ENCODE data around the gene SLC6A13. TPM values are rescaled to one million over a fixed set of nuclear protein-coding genes. Genes with fewer than 3 reads are reported as not detected.

SLC6A13 gene
- polyA plus RNA-seq, 1 experiment = not detected

DNA sequence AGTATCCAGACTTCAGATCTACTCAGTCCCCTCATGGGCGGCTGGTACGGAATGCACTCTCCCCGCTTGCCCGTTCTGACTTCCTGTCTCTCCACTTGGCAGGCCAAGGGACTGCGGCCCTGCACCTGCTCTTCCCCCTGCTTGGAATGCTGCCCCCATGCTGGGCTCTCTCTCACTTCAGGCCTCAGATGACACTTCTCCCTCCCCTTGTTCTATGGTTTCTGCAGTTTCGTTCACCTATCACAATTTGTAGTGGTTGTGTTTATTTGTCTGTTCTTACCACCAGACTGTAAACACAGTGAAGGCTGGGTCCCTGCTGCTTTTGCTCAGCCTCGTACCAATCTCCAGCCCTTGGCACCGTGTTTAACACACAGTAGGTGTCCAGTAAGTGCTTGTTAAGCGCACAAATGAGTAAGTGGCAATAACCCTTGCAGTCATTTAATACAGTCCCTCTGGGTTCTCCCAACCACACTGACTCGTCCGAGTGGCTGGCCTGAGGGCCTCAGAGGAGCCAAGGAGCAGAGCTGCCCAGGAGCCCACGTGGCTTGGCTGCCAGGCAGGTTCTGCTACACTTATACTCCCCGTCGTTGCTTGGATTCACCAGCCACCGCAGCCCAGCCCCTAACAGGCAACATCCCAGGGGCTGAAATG, 60.4 kb downstream of the SLC6A13 start:
- Histone ChIP-seq H3K9me3 (ENCODE audit: control insufficient read depth, insufficient read depth, low read length) (no peaks in the 10 kb centered on the region; the same call in 1 of the 2 replicates), H3K4me3 (ENCODE audit: low read depth, low read length) (no peak overlapping the region), H3K27me3 (ENCODE audit: control insufficient read depth, insufficient read depth, low read length) (peaks cover 63% of the 10 kb centered on the region), H3K27ac (ENCODE audit: low read depth, low read length) (no peak overlapping the region)
- CTCF ChIA-PET = no interaction called here
- DNase-seq (ENCODE audit: low read depth, low spot score) = no peak
- TF ChIP-seq, protein P1, sequence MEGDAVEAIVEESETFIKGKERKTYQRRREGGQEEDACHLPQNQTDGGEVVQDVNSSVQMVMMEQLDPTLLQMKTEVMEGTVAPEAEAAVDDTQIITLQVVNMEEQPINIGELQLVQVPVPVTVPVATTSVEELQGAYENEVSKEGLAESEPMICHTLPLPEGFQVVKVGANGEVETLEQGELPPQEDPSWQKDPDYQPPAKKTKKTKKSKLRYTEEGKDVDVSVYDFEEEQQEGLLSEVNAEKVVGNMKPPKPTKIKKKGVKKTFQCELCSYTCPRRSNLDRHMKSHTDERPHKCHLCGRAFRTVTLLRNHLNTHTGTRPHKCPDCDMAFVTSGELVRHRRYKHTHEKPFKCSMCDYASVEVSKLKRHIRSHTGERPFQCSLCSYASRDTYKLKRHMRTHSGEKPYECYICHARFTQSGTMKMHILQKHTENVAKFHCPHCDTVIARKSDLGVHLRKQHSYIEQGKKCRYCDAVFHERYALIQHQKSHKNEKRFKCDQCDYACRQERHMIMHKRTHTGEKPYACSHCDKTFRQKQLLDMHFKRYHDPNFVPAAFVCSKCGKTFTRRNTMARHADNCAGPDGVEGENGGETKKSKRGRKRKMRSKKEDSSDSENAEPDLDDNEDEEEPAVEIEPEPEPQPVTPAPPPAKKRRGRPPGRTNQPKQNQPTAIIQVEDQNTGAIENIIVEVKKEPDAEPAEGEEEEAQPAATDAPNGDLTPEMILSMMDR (IDR thresholded peaks at IDR 0.05; ENCODE audit: low read depth, low read length) = no peak
- POLR2A ChIA-PET = no interaction called here

DNA sequence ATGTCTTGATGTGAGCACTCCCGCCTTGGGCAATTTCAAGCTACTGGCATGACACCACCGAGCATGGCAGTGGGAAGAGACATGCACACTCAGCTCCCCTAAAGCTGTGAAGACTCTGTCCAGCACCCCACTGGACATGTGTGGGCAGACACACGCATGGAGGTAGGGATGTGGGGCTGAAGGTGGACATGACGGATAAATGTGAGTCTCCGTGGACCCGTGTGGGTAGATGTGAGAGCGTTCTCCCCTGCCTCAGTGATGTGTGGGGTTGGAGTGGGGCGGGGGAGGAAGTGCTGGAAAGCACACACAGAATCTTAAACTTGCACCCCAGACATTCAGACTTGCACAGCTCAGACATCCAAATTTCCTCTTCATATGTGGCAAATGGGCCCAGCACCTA, 61.3 kb downstream of the SLC6A13 start:
- peaks cover 60% of the 10 kb centered on the region for H3K27me3 ChIP-seq (ENCODE audit: control insufficient read depth, insufficient read depth, low read length)
- DNase-seq (ENCODE audit: low read depth, low spot score) = no peak
- POLR2A ChIA-PET = no interaction called here

DNA sequence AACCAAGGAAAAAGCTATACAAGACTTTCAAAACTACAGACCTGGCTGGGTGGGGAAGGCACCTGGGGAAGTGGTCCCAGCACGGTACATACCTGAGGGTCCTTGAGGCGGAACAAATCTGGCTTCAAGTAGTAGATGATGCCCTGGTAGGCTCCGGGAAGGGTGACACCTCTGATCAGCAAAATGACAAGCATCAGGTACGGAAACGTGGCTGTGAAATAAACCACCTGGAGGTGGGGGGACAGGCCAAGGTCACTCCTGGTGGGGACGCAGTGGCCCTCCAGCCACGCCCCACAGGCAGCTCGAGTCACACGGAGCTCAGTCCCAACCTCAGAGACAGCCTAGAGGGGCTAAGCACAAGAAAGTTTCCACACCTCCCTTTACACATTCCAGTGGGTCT, 63.9 kb downstream of the SLC6A13 start:
- Histone ChIP-seq H3K4me3 (ENCODE audit: low read depth, low read length) (no peak overlapping the region), H3K27ac (ENCODE audit: low read depth, low read length) (no peak overlapping the region), H3K27me3 (ENCODE audit: control insufficient read depth, insufficient read depth, low read length) (peaks cover 59% of the 10 kb centered on the region), H3K9me3 (ENCODE audit: control insufficient read depth, insufficient read depth, low read length) (peaks cover 5% of the 10 kb centered on the region; the same call in 1 of the 2 replicates)
- CTCF ChIA-PET = interaction anchor here (1.5 kb wide), 1 partner anchor 9 kb away, joined by 3 read pairs; no protein-coding TSS in a partner anchor
- DNase-seq (ENCODE audit: low read depth, low spot score) = no peak
- TF ChIP-seq, protein P1 (IDR thresholded peaks at IDR 0.05; ENCODE audit: low read depth, low read length) = no peak
- POLR2A ChIA-PET = interaction anchor here (0.6 kb wide), 1 partner anchor 11 kb away, joined by 3 read pairs; no protein-coding TSS in a partner anchor

More for the DNA sequence above, 61.3 kb downstream of the SLC6A13 start:
- H3K4me3 ChIP-seq (ENCODE audit: low read depth, low read length) = no peak overlapping the region
- TF ChIP-seq, protein P1 (IDR thresholded peaks at IDR 0.05; ENCODE audit: low read depth, low read length) = no peak
- H3K27ac ChIP-seq (ENCODE audit: low read depth, low read length) = no peak overlapping the region
- CTCF ChIA-PET = no interaction called here
- H3K9me3 ChIP-seq (ENCODE audit: control insufficient read depth, insufficient read depth, low read length) = peaks cover 4% of the 10 kb centered on the region; the same call in 1 of the 2 replicates

DNA sequence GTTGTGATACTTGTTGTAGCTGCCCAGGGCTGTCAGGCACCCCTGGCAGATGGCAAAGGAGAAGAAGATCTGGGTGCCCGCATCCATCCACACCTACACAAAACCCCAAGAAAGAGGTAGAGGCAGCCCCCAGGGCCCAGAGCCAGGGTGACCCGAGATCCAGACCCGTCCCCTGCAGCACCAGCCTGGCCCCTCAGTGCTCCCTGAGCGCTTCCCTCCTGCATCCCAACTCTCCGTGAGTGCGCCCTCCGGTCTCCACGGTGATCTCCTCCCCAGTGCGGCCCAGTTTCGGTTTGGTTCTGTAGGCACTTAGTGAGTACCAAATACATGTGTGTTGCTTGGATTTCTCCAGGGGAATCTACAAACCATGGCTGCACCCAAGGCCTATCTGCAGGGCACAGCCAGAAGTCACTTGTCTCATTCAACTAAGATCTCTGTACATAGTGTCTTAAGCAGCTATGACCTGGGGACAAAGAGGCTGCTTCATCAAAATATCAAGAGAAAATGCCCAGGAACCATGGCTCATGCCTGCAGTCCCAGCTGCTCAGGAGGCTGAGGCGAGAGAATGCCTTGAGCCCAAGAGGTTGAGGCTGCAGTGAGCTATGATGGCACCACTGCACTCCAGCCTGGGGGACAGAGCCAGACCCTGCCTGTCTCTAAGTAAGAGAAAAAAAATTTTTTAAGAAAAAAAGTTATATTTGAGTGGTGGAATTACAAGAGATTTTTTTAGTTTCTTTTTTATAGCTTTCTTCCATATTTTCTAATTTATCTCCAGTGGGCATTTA, 64.5 kb downstream of the SLC6A13 start:
- Histone ChIP-seq H3K9me3 (ENCODE audit: control insufficient read depth, insufficient read depth, low read length) (peaks cover 5% of the 10 kb centered on the region; the same call in 1 of the 2 replicates), H3K27me3 (ENCODE audit: control insufficient read depth, insufficient read depth, low read length) (peaks cover 65% of the 10 kb centered on the region), H3K27ac (ENCODE audit: low read depth, low read length) (no peak overlapping the region), H3K4me3 (ENCODE audit: low read depth, low read length) (no peak overlapping the region)
- ChIA-PET CTCF (no interaction called here), POLR2A (interaction anchor here (0.6 kb wide), 1 partner anchor 11 kb away, joined by 3 read pairs; no protein-coding TSS in a partner anchor)
- TF ChIP-seq, protein P1 (IDR thresholded peaks at IDR 0.05; ENCODE audit: low read depth, low read length) = no peak
- no peak for DNase-seq (ENCODE audit: low read depth, low spot score)

DNA sequence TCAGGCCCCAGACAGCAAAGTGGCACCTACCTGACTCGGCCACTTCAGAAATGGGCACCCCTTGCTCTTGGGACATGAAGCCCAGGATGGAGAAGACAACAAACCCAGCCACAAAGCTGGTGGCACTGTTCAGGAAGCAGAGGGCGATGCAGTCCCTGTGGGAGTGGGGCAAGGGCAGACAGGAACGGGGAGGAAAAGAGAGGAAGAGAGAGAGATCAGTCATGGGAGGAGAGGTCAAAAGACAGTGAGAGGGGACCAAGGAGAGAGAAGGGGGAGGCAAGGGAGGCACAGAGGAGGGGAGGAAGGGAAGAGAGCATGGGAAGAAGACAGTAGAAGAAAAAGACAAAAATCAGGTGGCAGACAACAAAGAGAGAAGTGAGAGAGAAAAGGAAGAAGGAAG, 65.3 kb downstream of the SLC6A13 start:
- no peak for DNase-seq (ENCODE audit: low read depth, low spot score)
- Histone ChIP-seq H3K27me3 (ENCODE audit: control insufficient read depth, insufficient read depth, low read length) (peaks cover 63% of the 10 kb centered on the region), H3K9me3 (ENCODE audit: control insufficient read depth, insufficient read depth, low read length) (peaks cover 5% of the 10 kb centered on the region; the same call in 1 of the 2 replicates), H3K27ac (ENCODE audit: low read depth, low read length) (no peak overlapping the region), H3K4me3 (ENCODE audit: low read depth, low read length) (no peak overlapping the region)
- CTCF ChIA-PET = no interaction called here
- POLR2A ChIA-PET = no interaction called here
- TF ChIP-seq, protein P1 (IDR thresholded peaks at IDR 0.05; ENCODE audit: low read depth, low read length) = no peak
